ENCODE measurements around the gene GFOD1. TPM values are rescaled to one million over a fixed set of nuclear protein-coding genes. Genes with fewer than 3 reads are reported as not detected.

Gene GFOD1
- total RNA-seq, 1 experiment from 2014 or later = 6.1 TPM

- no peak overlapping the region for H3K4ac ChIP-seq (ENCODE audit: low read depth, low read length)
- WGBS (ENCODE audit: extremely low coverage, insufficient read length, low lambda C conversion rate) = no CpG with 5 or more reads among the region's 10 CpGs
- no peak overlapping the region for H3K27ac ChIP-seq (ENCODE audit: insufficient read length, low read depth, low read length)
These were observed 81.4 kb downstream of the GFOD1 start for GRCh38 chr6:13405961-13406477.

More at GRCh38 chr6:13405961-13406477, 81.4 kb downstream of the GFOD1 start:
- Histone ChIP-seq H4K20me1 (ENCODE audit: control insufficient read depth, insufficient read depth, insufficient read length) (no peaks in the 10 kb centered on the region), H3K23ac (ENCODE audit: insufficient read length, low read depth, low read length) (no peak overlapping the region), H3K9ac (ENCODE audit: extremely low read depth, insufficient read length, low read length) (no peak overlapping the region), H3K27me3 (ENCODE audit: insufficient read depth, low read length) (no peaks in the 10 kb centered on the region), H3T11ph (ENCODE audit: low read length) (no peak overlapping the region), H2AK5ac (ENCODE audit: insufficient read length, low read length) (no peak overlapping the region), H3K18ac (ENCODE audit: insufficient read length, low read depth, low read length) (no peak overlapping the region), H2BK20ac (ENCODE audit: low read depth, low read length, poor library complexity, severe bottlenecking) (no peak overlapping the region), H4K91ac (ENCODE audit: insufficient read length, low read depth, low read length) (no peak overlapping the region), H2BK120ac (ENCODE audit: low read depth, low read length, poor library complexity, severe bottlenecking) (no peak overlapping the region), H2BK15ac (ENCODE audit: low read depth, low read length) (no peak overlapping the region), H3K9me3 (ENCODE audit: control insufficient read depth, low read depth, low read length) (no peaks in the 10 kb centered on the region), H2BK12ac (ENCODE audit: insufficient read length, low read depth, low read length) (no peak overlapping the region), H4K5ac (ENCODE audit: insufficient read length, low read depth, low read length) (no peak overlapping the region), H3K23me2 (ENCODE audit: insufficient read length, low read depth, low read length, poor library complexity, severe bottlenecking) (no peaks in the 10 kb centered on the region), H2BK5ac (ENCODE audit: insufficient read length, low read length) (no peak overlapping the region), H3K79me1 (ENCODE audit: insufficient read depth, low read depth, low read length, poor library complexity, severe bottlenecking) (no peaks in the 10 kb centered on the region), H2AFZ (ENCODE audit: low read length) (no peak overlapping the region), H3K4me2 (ENCODE audit: insufficient read depth, insufficient read length, low read length) (no peak overlapping the region), H4K8ac (replicated peaks; ENCODE audit: insufficient read length, low read depth, low read length) (no peak overlapping the region), H3K56ac (ENCODE audit: insufficient read length, low read depth, low read length) (no peak overlapping the region), H3K79me2 (ENCODE audit: insufficient read depth, low read length) (no peaks in the 10 kb centered on the region), H3K4me1 (ENCODE audit: insufficient read depth, low read length) (peaks cover 6% of the 10 kb centered on the region; the same call in 1 of the 2 replicates), H3K14ac (ENCODE audit: insufficient read depth, low read length) (no peak overlapping the region)
- peaks cover 9 to 15% of the 10 kb centered on the region in 2 experiments; a peak in 3 of 4 replicates for H3K4me1 Mint-ChIP-seq
- TF ChIP-seq CTCF (conservative IDR thresholded peaks at IDR 0.05) = no peak
- no peak for DNase-seq
- no peak overlapping the region for H3K4me3 Mint-ChIP-seq
- H3K27ac Mint-ChIP-seq = no peak overlapping the region
- H3K9me3 Mint-ChIP-seq = no peaks in the 10 kb centered on the region
- H3K27me3 Mint-ChIP-seq (ENCODE audit: low read depth) = no peaks in the 10 kb centered on the region
- no peaks in the 10 kb centered on the region for H3K36me3 Mint-ChIP-seq (ENCODE audit: insufficient read depth in 1 of 3, low read depth in 3 of 3)
